Measurements from ENCODE around the gene PRRT1.

Gene PRRT1

GRCh38 chr6:32174416-32174815 is 22.7 kb upstream of the PRRT1 start:
- DNase-seq, result no peak

GRCh38 chr6:32173051-32173727 is 21.4 kb upstream of the PRRT1 start:
- no peak for DNase-seq

DNA sequence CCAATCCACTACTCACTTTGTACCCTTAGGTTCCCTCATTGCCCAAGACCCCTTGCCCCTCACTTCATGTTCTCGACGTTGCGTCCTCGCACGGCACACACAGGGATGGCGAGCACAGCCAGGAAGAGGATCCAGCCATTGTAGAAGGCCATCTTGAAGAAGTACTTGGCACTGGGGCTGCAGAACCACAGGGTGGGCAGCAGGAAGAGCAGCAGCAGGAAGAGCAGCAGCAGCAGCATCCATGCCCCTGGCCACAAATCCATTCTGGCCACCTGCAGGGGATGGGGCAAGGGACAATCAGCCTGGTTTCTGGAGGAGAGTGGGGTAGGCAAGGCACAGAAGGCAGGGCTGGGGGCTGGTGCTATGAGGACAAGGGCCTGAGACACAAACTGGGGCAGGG is 19.5 kb upstream of the PRRT1 start:
- DNase-seq, result no peak

GRCh38 chr6:32170294-32170693 is 18.6 kb upstream of the PRRT1 start:
- DNase-seq, result no peak

GRCh38 chr6:32168807-32169591 is 17.3 kb upstream of the PRRT1 start:
- no peak for DNase-seq

DNA sequence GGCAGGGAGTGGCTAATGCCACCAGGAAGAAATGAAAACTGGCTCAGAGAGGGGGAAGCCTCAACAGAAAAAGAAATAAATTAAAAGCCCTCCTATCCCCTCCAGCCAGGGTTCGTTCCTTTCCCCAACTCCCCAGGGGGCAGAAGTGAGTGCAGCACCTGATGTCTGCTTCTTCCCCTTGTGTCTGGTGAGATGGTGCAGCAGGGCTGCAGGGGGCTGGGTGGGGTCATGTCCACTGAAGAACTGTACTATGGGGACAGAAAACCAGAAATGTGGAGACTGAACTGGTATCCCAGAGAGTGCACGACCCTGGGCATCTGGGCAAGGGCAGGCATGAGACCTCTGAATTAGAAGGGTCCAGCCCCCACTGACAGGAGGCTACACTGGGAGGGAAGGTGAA is 16.6 kb upstream of the PRRT1 start:
- no peak for DNase-seq

- no peak for DNase-seq
These were observed 16.1 kb upstream of the PRRT1 start for GRCh38 chr6:32167761-32168262.

DNA sequence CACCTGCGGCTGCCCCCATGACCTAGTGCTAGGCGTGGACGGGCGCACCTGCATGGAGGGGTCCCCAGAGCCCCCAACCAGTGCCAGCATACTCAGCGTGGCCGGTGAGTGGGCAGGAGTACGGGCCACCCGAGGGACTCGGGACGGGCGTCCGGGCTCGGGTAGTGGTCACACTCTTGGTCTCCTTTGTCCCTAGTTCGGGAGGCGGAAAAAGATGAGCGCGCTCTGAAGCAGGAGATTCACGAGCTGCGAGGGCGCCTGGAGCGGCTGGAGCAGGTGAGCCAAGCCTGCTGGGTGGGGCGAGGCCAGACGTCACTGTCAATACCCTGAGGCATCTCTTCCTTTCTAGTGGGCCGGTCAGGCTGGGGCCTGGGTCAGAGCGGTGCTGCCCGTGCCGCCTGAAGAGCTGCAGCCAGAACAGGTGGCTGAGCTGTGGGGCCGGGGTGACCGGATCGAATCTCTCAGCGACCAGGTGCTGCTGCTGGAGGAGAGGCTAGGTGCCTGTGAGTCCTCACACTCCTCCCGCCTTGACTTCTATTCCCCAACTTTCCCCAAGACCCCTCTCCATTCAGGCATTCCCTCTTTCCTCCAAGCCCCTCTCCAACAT is 15.5 kb upstream of the PRRT1 start:
- DNase-seq, result no peak

- no peak for DNase-seq
These were observed 14.8 kb upstream of the PRRT1 start for GRCh38 chr6:32166411-32167061.

- DNase-seq, result no peak
These were observed 12.6 kb upstream of the PRRT1 start, which contains the start of gene EGFL8 for GRCh38 chr6:32164295-32164694. Gene EGFL8 (plus strand): TSS chr6:32164595. CDS start chr6:32166166, 1,571 bp downstream.

DNA sequence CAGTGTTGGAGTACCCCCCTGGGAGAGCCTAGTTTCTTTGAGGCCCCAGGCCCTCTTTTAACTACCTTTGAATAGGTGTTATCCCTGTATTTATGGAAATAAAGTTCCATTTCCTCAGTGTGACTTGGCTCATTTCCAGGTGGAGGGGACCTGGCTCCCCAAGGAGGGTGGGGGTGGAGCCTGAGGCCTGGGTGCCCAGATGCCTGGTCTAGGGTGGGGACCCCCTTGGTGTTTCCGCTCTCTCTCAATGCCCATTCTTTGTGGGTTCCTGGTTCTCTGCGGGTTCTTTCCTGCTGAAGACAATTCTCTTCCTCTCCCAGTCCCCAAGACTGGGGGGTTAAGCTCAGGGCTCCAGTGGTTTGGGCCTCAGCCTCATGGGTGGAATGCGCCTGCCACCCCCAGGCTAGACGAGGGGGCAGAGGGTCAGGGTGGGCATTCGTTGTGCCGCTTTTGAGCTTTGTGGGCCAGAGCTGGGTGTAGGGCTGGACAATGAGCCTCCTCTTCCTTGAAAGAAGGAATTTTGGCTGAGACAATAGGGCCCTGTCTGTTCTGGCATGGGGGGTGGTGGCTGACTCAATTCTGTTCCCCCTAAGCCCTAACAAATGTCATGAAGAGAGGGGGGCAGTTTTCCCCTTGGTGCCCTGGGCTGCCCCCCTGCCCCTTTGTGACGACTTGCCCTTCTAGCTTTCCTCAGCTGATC is 12.0 kb upstream of the PRRT1 start:
- no peak for DNase-seq

DNA sequence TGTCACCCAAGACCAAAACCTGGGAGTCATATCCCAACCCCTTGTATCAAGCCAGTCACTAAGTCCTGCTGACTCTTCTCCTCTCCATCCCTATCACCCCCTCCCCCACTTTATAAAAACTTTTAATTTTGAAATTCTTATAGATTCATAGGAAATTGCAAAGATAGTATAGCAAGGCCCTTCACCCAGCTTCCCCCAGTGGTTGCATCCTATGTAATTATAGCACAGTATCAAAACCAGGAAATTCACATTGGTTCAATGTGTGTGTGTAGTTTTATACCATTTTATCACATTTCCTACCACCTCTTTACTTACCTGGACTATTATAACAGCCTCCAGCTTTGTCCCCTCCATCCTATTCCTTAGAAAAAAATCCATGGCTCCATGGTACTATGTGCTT is 6.3 kb upstream of the PRRT1 start:
- DNase-seq, result no peak

DNA sequence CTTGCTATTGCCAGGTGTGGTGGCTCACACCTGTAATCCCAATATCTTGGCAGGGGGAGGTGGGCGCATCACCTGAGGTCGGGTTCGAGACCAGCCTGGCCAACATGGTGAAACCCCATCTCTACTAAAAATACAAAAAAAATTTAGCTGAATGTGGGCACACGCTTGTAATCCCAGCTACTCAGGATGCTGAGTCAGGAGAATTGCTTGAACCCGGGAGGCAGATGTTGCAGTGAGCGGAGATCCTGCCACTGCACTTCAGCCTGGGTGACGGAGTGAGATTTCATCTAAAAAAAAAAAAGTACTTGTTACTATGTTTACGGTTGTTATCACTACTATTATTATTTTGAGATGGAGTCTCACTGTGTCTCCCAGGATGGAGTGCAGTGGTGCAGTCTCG is 5.2 kb upstream of the PRRT1 start:
- DNase-seq, result no peak

GRCh38 chr6:32154514-32155161 is 2.9 kb upstream of the PRRT1 start:
- peak in 1 of 2 donors; percentile 43 for DNase-seq

DNA sequence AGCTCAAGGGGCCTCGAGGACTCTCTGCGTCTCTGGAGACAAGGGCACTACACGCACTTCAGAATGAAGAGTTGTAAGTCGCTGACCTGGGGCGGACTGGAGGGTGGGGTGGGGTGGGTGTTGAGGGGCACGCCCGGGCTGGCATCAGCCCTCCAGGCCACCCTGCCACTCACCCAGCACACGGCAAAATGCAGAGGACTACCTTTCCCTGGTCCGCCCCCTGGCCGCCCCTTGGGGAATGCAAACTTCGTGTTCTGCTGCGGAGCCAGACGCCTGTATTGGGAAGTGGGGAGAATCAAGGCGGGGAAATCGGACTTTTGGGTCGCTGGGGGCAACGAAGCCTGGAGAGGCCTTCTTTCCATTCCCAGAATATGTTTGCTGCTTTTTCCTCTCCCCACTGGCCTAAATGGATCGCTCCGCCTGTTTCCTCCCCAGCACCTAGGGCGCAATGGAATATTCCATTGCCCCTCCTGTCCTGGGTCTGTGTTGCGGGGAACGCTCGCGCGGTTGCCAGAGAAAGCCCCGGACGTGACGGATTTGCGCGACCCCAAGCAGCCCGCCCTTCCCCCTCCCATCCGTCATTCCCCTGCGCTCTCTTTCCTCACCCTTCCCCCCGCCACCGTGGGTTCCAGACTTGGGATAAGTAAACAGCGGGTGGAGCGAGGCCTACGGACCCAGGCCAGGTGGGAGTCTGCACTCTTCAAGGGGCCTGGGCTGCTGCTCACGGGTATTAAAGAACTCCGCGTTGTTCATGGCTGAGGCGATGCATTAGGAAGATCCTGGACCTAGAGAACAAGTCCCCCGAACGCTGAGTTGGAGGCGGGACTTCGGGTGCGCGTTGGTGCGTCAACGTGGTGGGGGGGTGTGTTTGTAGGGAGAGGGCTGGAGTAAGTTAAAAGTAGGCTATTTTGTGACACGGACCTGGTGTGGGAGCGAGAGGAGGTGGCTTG is 2.1 kb upstream of the PRRT1 start, which contains the start of gene PPT2:
Gene PPT2 (plus strand): TSS at position 578 of the 950 bp plus-strand sequence. CDS start 454 bp downstream, outside the sequence.
- DNase-seq, result peak; percentile 29 to 34

DNA sequence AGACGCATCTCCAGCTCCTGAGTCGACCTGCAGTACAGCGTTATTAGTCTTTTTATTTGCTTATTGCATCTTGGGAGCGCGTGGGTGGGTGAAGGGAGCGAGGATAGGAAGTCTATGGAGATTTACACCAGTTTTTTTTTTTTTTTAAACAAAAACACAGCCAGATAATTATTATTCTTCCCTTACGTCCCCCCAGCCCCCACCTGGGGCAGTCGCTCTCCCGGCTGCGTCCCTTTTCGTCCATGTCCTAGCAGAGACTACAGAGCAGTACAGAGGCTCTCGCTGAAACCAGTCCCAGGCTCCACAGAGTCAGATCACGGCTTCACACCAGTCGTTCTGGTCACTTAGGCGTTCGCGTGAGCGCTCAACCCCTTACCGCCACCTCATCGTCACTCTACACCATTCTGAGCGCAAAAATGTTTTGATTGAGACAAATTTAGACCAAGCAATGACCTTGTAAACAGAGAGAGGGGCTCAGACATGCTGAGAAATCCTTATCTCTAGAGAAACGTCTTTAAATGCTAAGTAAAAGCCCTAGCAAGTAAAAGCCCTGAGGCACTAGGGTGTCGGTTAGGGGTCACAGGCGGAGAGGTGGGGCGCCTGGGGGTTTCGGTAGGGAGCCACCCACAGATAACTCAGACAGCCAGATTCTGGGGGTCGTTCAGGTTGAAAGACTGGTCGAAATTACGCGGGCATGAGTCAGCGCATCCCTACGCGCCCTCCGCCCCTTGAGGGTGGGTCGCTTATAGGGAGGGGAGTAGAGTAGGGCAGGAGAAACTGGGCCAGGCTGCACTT is 1.2 kb upstream of the PRRT1 start:
- DNase-seq, result no peak

- no peak for DNase-seq
These were observed 417 bp downstream of the PRRT1 start for GRCh38 chr6:32151181-32151862.

DNA sequence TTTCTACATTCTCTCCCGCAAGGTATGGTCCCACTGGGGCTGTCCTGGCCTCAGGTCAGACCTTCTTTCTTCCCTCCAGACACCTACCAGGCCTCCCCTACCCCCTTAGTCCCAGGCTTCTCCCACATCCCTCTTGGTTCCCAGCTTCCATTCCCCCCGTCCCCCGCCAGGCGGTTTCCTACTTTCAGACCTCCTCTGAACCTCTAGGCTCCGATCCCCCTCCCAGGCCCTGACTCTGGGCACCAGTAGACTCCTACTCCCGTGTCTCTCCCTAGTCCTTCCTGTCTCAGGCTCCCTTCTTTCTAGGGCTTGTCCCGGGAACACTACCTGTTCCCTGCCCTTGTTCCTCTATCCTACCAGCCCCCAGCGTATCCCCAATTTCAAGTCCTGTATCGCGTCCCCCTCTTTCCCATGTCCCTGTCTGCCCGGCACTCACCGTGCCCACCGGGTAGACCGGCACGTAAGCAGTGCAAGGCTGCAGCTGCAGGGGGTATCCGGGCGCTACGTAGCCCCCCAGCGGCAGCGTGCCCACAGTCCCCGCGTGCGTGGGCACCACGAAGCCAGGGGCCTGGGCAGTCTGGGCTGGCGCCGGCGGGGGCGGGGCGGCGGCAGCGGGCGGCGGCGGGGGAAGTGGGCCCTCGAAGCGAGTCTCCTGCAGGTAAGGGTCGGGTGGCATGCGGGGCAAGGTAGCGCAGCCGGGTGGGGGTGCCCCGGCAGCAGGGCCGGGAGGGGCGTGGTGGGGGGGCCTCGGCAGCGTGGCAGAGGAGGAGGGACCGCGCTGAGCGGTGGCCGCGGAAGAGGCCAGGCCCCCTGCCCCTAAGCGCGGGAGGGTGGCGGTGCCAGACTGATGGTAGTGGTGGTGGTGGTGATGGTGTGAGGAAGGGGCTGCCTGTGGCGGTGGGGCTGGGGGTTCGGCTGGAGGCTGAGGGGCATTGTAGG is 1.5 kb downstream of the PRRT1 start:
- DNase-seq, result no peak

Data from inflammatory macrophage (primary cell).